Smooth muscle cell (in vitro differentiated cells): ENCODE measurements around the gene KCNQ1. TPM values are rescaled to one million over a fixed set of nuclear protein-coding genes. Genes with fewer than 3 reads are reported as not detected.

Source experiments
- DNase-seq: peaks from one replicate; lab custom pipeline; 2025; ENCODE audit not compliant: unreplicated experiment; lab: John Stamatoyannopoulos, UW
- H2AFZ ChIP-seq: fragments of 200-600 bp; sonication (generic); 2 replicates; pipeline ENCODE4 v1.6.0; 2016; ENCODE audit warnings: antibody characterized with exemption, low read depth, mild to moderate bottlenecking
- H3F3A ChIP-seq: fragments of 200-600 bp; sonication (generic); 2 replicates; pipeline ENCODE4 v1.6.0; 2017; ENCODE audit warnings: antibody characterized with exemption, low read depth
- H3K27ac ChIP-seq: fragments of 200-600 bp; sonication (generic); 2 replicates; pipeline ENCODE4 v1.5.1; 2016; ENCODE audit warnings: low read depth, mild to moderate bottlenecking
- H3K27me3 ChIP-seq: fragments of 200-600 bp; sonication (generic); 2 replicates; pipeline ENCODE4 v1.6.1; 2016; ENCODE audit warnings: low read depth, mild to moderate bottlenecking
- H3K36me3 ChIP-seq: fragments of 200-600 bp; sonication (generic); 2 replicates; pipeline ENCODE4 v1.5.1; 2016; ENCODE audit warnings: low read depth
- H3K4me1 ChIP-seq: fragments of 200-600 bp; sonication (generic); 2 replicates; pipeline ENCODE4 v1.5.1; 2016; ENCODE audit warnings: low read depth
- H3K4me2 ChIP-seq: fragments of 200-600 bp; sonication (generic); 2 replicates; pipeline ENCODE4 v1.6.0; 2016; ENCODE audit warnings: mild to moderate bottlenecking
- H3K4me3 ChIP-seq: fragments of 200-600 bp; sonication (generic); 2 replicates; pipeline ENCODE4 v1.5.1; 2016; ENCODE audit warnings: mild to moderate bottlenecking
- H3K79me2 ChIP-seq: fragments of 200-600 bp; sonication (generic); 2 replicates; pipeline ENCODE4 v1.6.0; 2016; ENCODE audit warnings: low read depth, mild to moderate bottlenecking
- H3K9ac ChIP-seq: fragments of 200-600 bp; sonication (generic); 2 replicates; pipeline ENCODE4 v1.6.0; 2016; ENCODE audit warnings: low read depth
- H3K9me3 ChIP-seq: fragments of 200-600 bp; sonication (generic); replicated peaks from 2 replicates; pipeline ENCODE4 v1.5.1; 2016; ENCODE audit warnings: low read depth
- H4K20me1 ChIP-seq: fragments of 200-600 bp; sonication (generic); 2 replicates; pipeline ENCODE4 v1.6.0; 2016; ENCODE audit warnings: low read depth
- WGBS: methylation state at CpG from one replicate; pipeline ENCODE4 v1.1.7; 2016; ENCODE audit warnings: low lambda C conversion rate; 5-methylcytosine and 5-hydroxymethylcytosine counted together
- polyA plus RNA-seq: library from polyadenylated mRNA; unstranded; fragments of >200 nt; fragmentation: Nextera tagmentation; extraction: Ambion mirVana; gene quantifications from 2 replicates; pipeline ENCODE4 v1.2.1, GENCODE V29; 2016
- total RNA-seq: library from RNA; depleted of rRNA; stranded (reverse); fragments of >200 nt; gene quantifications from 2 replicates; pipeline ENCODE4 v1.2.3, GENCODE V29; 2014
- TF ChIP-seq, protein P1 (sequence below): fragments of 200-600 bp; sonication (generic); IDR thresholded peaks from 2 replicates; pipeline ENCODE4 v1.5.1; 2017; ENCODE audit warnings: borderline replicate concordance, mild to moderate bottlenecking, antibody characterized with exemption; ENCODE audit not compliant: insufficient read depth, poor library complexity, severe bottlenecking

Gene KCNQ1
- total and polyA plus RNA-seq, 2 experiments from 2014 or later = 1.3 to 2.3 TPM

DNA sequence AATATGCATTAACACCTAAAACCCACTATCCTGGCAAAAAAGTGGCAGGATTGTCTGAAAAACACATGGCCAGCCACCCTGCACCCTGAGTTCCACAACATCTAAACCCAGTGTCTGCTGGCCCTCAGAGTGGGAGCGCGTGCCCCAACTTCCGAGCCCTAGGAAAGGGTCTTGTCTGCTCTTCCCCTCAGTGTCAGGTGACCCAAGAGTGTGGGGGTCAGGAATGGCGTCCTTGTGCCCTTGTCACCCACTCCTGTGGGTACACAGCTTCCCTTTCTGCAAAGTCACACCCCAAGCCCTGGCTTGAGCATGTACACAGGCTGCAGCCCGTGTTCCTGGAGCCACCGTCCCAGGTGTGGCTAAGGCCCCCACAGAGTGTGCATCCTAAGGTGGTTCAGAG, 373.2 kb downstream of the KCNQ1 start:
- Histone ChIP-seq H3K9me3 (peaks cover 12% of the 10 kb centered on the region), H3K4me3 (no peak overlapping the region), H3K79me2 (no peaks in the 10 kb centered on the region), H3K4me1 (no peaks in the 10 kb centered on the region), H2AFZ (no peak overlapping the region), H3K27me3 (no peaks in the 10 kb centered on the region), H3K27ac (no peak overlapping the region), H3F3A (no peaks in the 10 kb centered on the region), H3K9ac (no peak overlapping the region), H3K36me3 (no peaks in the 10 kb centered on the region), H3K4me2 (no peak overlapping the region), H4K20me1 (no peaks in the 10 kb centered on the region)
- no peak for DNase-seq
- 97% methylated on average over 6 of the region's 6 CpGs for WGBS
- TF ChIP-seq, protein P1, sequence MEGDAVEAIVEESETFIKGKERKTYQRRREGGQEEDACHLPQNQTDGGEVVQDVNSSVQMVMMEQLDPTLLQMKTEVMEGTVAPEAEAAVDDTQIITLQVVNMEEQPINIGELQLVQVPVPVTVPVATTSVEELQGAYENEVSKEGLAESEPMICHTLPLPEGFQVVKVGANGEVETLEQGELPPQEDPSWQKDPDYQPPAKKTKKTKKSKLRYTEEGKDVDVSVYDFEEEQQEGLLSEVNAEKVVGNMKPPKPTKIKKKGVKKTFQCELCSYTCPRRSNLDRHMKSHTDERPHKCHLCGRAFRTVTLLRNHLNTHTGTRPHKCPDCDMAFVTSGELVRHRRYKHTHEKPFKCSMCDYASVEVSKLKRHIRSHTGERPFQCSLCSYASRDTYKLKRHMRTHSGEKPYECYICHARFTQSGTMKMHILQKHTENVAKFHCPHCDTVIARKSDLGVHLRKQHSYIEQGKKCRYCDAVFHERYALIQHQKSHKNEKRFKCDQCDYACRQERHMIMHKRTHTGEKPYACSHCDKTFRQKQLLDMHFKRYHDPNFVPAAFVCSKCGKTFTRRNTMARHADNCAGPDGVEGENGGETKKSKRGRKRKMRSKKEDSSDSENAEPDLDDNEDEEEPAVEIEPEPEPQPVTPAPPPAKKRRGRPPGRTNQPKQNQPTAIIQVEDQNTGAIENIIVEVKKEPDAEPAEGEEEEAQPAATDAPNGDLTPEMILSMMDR = no peak

DNA sequence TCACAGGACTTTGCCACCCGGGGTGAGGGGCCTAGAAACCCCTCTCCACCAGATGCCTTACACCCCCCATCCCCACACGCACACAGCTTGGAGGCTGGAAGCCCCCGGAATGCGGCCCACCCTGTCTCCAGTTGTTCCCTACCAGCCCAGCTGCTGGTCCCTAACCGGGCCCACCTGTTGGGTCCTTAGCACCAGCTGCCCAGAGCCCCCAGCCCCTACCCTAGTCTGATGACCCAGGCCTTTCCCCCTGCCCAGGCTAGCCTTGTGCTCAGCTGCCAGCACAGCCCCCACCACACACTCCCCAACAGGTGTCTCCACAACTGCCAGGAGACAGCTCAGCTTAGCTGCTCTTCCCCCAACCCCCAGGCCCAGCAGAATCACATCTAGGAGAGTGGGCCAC, 373.7 kb downstream of the KCNQ1 start:
- no peaks in the 10 kb centered on the region for H3K36me3 ChIP-seq
- H3K4me1 ChIP-seq = no peaks in the 10 kb centered on the region
- H3K79me2 ChIP-seq = no peaks in the 10 kb centered on the region
- H4K20me1 ChIP-seq = no peaks in the 10 kb centered on the region
- DNase-seq = no peak
- peaks cover 12% of the 10 kb centered on the region for H3K9me3 ChIP-seq
- 100% methylated on average over 5 of the region's 5 CpGs for WGBS
- H3K4me3 ChIP-seq = no peak overlapping the region
- H3K9ac ChIP-seq = no peak overlapping the region
- H3F3A ChIP-seq = no peaks in the 10 kb centered on the region
- no peak overlapping the region for H3K27ac ChIP-seq
- no peaks in the 10 kb centered on the region for H3K27me3 ChIP-seq
- no peak overlapping the region for H2AFZ ChIP-seq
- H3K4me2 ChIP-seq = no peak overlapping the region
- TF ChIP-seq, protein P1 = no peak

DNA sequence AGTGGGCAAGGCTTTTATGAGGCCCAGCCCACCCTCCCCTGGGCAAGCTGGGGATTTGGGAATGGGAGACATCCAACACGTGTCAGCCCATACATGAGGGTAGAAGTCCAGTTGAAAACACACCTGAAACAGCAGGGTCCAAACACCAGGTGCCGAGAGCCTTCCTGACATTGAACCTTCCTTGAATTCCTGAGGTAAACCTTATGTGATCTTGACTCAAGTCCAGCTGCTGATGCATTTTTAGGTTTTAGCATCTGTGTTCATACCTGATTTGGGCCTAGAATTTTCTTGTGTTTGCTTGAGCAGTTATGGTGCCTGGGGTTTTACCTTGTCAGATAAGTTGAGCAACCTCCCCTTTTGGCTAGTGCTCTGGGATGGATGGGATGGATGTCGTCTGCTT, 374.5 kb downstream of the KCNQ1 start:
- TF ChIP-seq, protein P1 = no peak
- WGBS = 91% methylated on average over 3 of the region's 3 CpGs
- H3K4me3 ChIP-seq = no peak overlapping the region
- no peak overlapping the region for H3K9ac ChIP-seq
- H3K79me2 ChIP-seq = no peaks in the 10 kb centered on the region
- H3K9me3 ChIP-seq = peaks cover 12% of the 10 kb centered on the region
- H3K4me1 ChIP-seq = no peaks in the 10 kb centered on the region
- H3F3A ChIP-seq = no peaks in the 10 kb centered on the region
- H4K20me1 ChIP-seq = no peaks in the 10 kb centered on the region
- no peak overlapping the region for H2AFZ ChIP-seq
- no peaks in the 10 kb centered on the region for H3K36me3 ChIP-seq
- H3K27me3 ChIP-seq = no peaks in the 10 kb centered on the region
- no peak overlapping the region for H3K4me2 ChIP-seq
- H3K27ac ChIP-seq = no peak overlapping the region
- no peak for DNase-seq

DNA sequence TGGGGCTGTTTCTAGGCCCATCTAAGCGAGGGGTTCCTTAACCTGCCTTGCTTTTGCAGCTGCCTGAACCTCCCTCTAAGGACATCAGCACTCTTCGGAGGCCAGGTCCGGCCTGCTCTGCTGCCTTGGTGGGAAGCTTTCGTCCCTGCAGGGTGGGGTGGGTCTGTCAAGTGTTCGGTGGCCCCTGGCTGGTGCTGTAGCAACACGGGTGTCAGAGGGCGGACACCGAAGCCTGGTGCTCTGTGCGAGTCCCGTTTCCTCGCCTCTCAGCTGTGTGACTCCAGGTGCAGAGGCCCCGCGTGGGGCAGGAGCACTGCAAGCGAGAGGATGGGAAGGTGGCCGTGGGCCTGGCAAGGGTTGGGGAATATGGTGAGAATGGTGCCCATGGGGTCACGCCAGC, 376.2 kb downstream of the KCNQ1 start:
- no peak overlapping the region for H3K4me3 ChIP-seq
- DNase-seq = no peak

More for the DNA sequence above, 376.2 kb downstream of the KCNQ1 start:
- no peaks in the 10 kb centered on the region for H3K27me3 ChIP-seq
- H3K79me2 ChIP-seq = no peaks in the 10 kb centered on the region
- TF ChIP-seq, protein P1 = no peak
- peaks cover 5% of the 10 kb centered on the region for H3F3A ChIP-seq
- H3K27ac ChIP-seq = no peak overlapping the region
- H3K9me3 ChIP-seq = peaks cover 12% of the 10 kb centered on the region
- H3K4me1 ChIP-seq = peaks cover 6% of the 10 kb centered on the region
- H4K20me1 ChIP-seq = no peaks in the 10 kb centered on the region
- WGBS = 92% methylated on average over 16 of the region's 16 CpGs
- H2AFZ ChIP-seq = no peak overlapping the region
- H3K9ac ChIP-seq = no peak overlapping the region
- no peaks in the 10 kb centered on the region for H3K36me3 ChIP-seq
- no peak overlapping the region for H3K4me2 ChIP-seq
